Measurements from ENCODE around the gene CTNND2.

GRCh38 chr5:11181940-11182339 is 722.3 kb downstream of the CTNND2 start:
- TF ChIP-seq, protein P1, sequence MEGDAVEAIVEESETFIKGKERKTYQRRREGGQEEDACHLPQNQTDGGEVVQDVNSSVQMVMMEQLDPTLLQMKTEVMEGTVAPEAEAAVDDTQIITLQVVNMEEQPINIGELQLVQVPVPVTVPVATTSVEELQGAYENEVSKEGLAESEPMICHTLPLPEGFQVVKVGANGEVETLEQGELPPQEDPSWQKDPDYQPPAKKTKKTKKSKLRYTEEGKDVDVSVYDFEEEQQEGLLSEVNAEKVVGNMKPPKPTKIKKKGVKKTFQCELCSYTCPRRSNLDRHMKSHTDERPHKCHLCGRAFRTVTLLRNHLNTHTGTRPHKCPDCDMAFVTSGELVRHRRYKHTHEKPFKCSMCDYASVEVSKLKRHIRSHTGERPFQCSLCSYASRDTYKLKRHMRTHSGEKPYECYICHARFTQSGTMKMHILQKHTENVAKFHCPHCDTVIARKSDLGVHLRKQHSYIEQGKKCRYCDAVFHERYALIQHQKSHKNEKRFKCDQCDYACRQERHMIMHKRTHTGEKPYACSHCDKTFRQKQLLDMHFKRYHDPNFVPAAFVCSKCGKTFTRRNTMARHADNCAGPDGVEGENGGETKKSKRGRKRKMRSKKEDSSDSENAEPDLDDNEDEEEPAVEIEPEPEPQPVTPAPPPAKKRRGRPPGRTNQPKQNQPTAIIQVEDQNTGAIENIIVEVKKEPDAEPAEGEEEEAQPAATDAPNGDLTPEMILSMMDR (IDR thresholded peaks at IDR 0.05) = no peak
- TF ChIP-seq EZH2phosphoT487 (IDR thresholded peaks at IDR 0.05) = no peak
